A549 treated with AZD9567 at 1 μM for 4 hours (cell line): Measurements from ENCODE around the gene NXPH1. TPM values are rescaled to one million over a fixed set of nuclear protein-coding genes. Genes with fewer than 3 reads are reported as not detected.

Source experiments
- total RNA-seq: library from RNA; stranded (reverse); fragments of 200-300 nt; extraction: Qiagen RNA extraction; gene quantifications from 5 replicates; pipeline ENCODE4 v1.2.3, GENCODE V29; 2022; ENCODE audit not compliant: insufficient read depth

Gene NXPH1
- total RNA-seq = not detected in 5 replicates

GRCh38 chr7:8433477-8434289 is at the start of gene NXPH1:
Gene NXPH1, plus strand, starts transcription at chr7:8433609.

Other genes starting within 250 kb of the NXPH1 start
- gene ICA1, start 171.4 kb upstream of the NXPH1 start, total RNA-seq = 1.1 to 2.3 TPM (median 1.3 TPM) in 5 replicates